HS-5 (cell line): ENCODE measurements around the gene ROBO2.
A peak's percentile ranks its signal among the peaks of the same experiment; 100 is the strongest.

Experiments used
- DNase-seq: peaks from one replicate; pipeline ENCODE4 v3.0.0-alpha.2; 2012; ENCODE audit warnings: low read depth

The ROBO2 gene

DNA sequence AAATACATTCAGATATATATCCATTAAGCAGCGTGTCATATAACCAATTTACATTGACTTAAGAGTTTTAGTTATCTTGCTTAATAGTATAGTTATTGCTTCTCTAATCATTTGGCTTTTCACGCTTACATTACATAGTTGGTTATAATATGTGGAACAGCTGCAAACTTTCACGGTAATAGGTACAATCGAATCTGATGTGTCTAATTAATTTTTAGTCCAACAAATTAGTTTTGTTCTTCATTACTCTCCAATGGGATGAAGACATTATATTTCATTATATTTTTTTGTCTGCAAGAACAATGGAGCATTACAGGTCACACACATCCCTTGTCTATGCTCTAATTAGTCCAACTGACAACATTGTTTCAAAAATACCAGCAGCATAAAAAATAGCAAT, 546.3 kb downstream of the ROBO2 start:
- no peak for DNase-seq

GRCh38 chr3:77588863-77589262, 549.0 kb downstream of the ROBO2 start:
- no peak for DNase-seq

GRCh38 chr3:77590191-77590590, 550.3 kb downstream of the ROBO2 start:
- DNase-seq = no peak

DNA sequence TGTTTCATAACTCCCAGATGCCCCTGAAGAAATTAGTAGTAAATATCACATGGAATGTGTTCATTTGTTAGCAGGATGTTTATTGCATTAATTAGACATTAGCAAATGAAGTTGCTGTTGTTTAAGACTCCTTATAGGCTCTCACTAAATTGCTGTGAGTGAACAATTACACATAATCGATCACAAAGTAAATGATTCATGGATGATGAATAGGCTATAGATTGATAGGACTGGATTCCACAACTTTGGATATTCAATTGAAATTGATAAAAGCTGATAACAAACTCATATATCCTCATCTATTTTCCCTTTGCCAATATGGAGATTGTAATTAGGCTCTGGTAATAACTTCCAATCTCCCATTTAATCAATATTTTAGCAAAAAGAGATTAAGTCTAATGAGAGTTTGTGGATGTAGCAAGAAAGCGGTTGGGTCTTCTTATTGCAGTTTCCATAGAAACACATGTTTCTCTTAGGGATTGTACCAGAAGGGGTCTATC, 555.5 kb downstream of the ROBO2 start:
- DNase-seq = no peak

DNA sequence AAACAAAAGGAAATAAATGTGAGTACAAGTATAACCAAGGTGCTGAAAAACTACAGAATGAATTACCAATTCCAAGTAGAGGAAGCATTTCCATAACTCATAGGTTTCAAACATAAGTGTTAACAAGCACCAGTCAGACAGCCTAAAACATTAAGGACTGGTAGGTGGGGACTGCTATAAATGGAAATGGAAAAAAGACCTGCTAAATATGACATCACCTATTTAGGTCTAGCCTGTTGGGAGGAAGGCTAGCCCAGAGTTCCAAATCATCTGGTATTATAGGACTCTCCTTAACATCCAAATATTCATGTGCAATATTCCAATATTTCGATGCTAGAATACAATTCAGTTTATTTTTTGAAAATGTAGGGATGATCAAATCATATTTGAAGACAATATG, 560.0 kb downstream of the ROBO2 start:
- no peak for DNase-seq

DNA sequence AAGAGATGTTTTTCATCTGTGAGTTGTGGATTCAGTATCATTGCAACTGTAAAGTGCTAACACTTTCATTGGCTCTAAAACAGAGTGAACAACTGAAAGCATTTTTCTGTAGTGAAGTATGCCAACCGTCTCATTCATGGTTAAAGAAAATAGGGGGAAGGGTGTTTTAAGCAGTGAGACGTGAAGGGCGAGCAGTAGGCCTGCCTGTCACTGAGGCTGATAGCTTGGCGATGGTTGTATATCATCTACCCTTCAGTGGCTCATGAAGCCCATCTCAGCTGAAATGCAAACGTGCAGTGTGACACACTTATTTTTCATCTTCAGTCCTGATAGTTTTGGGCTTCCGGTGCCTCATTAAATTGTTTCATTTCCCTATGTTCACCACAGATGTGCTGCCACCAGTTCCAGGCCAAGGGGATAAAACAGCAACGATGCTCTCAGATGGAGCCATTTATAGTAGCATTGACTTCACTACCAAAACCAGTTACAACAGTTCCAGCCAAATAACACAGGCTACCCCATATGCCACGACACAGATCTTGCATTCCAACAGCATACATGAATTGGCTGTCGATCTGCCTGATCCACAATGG, 562.0 kb downstream of the ROBO2 start:
- DNase-seq = no peak

- no peak for DNase-seq
Measured at GRCh38 chr3:77602722-77603121, 562.8 kb downstream of the ROBO2 start.

DNA sequence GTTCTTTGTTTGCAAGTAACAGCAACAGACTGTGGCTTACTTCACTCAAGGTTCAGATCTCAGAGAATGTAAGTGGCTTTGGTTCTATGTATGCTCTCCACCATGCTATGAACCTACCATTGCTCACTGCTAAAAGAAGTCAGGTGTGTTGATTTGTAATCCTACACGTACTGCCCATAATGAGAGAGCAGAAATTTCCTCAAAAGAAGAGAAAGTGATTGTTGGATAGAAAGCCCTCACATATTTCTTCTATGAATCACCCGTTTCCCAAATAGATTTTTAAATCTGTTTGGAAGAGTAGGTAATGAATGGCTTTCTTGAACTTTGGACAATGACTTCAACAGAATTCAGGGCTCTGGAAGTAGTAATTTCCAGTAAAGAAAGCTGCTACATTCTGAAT, 565.4 kb downstream of the ROBO2 start:
- DNase-seq = no peak

GRCh38 chr3:77605865-77606264, 566.0 kb downstream of the ROBO2 start:
- DNase-seq = no peak

- DNase-seq = no peak
Measured at GRCh38 chr3:77606372-77606771, 566.5 kb downstream of the ROBO2 start.

- DNase-seq = no peak
Measured at GRCh38 chr3:77618686-77619085, 578.8 kb downstream of the ROBO2 start.

- DNase-seq = peak; percentile 30
Measured at GRCh38 chr3:77620009-77620408, 580.1 kb downstream of the ROBO2 start.

DNA sequence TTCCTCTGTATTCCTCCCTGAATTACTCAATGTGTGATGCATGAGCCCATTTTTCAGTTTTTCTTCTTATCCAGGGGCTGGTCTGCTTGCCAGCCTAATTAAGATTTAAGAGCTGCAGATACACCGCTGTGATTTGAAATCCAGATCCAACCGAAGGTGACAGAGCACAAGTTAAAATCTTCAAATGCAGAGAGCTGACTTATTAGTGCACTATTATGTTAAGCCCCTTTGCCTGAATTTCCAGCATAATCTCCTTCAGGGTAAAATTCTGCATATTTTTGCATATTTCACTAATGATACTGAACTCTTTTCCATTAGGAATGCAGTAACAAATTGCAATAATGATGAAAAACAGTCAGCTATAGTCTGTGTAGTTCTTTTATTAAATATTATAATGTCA, 583.6 kb downstream of the ROBO2 start:
- DNase-seq = no peak

- DNase-seq = no peak
Measured at GRCh38 chr3:77626157-77626556, 586.3 kb downstream of the ROBO2 start.

DNA sequence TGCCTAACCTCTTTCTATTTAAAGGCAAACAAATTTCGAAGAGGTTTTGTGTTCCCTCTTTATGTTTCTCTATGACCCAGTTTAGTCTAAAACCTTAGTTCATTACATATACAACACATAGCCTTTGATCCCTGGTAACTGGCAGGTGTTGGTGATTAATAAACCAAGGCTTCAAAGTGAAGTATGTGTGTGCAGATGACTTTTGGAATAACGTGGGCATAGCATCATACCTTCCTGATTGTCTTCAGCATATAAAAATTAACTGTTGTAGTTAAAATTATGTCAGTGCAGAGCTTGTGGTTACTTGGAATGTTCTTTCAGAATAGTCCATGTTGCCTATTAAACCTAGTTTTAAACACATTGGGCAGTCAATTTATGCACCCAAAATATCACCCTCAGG, 608.3 kb downstream of the ROBO2 start:
- no peak for DNase-seq

DNA sequence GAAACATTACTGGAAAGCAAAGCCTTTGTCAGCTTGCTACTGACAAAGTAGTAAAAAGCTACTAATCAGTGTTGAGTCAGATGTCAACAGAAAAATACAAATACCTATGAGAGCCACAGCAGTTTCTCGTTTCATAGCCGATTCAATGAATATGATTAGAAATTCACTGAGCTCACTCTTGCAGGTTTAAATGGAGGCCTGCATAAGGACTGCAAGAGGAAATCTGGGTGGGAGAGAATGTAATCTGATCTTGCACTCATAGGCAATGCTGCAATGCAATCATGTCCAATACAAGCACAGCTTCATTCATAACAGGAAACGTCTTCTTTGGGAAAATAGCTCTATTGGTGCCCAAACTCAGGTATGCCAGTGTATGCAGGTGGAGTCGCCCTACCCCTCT, 608.8 kb downstream of the ROBO2 start:
- no peak for DNase-seq

DNA sequence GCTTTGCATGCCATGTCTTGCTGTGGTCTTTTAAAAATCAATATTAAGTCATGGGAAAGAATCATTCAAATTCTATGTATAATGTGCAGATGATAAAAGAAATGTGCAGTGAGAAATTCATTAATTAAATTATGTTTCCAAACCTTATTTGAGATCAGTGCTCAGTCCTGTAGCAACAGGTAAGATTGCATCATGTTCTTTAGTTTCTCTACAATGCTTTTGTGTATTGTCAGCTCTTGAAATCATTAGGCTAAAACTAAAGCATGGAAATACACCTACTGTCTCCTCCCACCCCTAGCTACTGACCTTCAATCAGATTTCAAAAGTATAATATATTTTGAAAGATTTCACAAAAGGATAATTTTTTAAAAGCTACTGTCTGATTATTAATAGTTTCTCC, 612.7 kb downstream of the ROBO2 start:
- DNase-seq = no peak

DNA sequence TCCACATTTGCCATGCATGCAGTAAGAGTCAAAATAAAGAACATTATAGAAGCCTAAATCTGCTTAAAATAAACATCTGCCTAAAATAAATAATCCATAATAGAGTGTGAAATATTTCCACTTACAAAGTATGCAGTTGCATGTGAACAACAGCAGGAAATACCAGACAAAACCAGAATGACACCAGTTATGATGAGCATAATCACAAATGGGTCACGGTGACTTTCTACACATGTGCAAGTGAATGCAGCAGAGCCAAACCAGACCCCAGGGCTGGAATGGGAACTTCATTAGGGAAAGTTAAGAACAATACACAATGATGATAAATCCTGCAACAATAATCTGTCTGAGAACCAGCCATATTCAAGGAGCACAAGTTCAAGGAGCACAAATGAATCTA, 615.5 kb downstream of the ROBO2 start:
- no peak for DNase-seq

DNA sequence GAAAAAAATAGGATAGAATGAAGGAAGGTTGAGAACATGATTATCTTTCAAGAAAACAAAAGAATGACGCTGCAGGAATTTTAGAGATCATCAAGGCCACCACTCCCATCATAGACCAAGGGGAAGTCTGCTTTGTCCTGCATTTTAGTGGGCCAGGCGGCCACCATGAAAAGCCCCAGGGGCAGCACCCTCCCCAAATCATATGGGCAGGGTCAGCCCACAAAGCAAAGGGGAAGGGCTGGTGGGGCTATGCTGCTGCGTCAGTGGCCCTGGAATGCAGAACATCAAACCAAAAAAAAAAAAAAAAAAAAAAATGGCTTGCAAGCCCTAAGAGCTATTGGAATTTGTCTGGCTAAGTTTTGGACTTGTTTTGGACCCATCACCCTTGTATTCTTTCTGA, 620.8 kb downstream of the ROBO2 start:
- no peak for DNase-seq

GRCh38 chr3:77667901-77668300, 628.0 kb downstream of the ROBO2 start:
- DNase-seq = no peak

- no peak for DNase-seq
Measured at GRCh38 chr3:77668376-77668775, 628.5 kb downstream of the ROBO2 start.

DNA sequence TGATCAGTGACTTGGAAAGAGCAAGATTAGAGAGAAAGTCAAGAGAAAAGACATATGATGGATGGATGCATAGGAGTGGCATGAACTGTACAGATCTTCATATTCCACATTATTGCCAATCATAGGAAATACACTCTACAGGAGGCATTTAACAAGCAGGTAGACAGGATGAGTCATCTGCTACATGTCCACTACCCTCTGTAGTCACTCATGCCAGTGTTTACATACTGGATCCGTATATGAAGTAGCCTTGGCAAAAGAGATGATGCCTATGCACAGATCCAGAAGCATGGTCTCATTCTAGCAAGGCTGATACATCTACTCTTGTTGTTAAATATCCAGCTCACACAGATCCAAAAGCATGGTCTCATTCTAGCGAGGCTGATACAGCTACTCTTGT, 632.1 kb downstream of the ROBO2 start:
- DNase-seq = no peak

DNA sequence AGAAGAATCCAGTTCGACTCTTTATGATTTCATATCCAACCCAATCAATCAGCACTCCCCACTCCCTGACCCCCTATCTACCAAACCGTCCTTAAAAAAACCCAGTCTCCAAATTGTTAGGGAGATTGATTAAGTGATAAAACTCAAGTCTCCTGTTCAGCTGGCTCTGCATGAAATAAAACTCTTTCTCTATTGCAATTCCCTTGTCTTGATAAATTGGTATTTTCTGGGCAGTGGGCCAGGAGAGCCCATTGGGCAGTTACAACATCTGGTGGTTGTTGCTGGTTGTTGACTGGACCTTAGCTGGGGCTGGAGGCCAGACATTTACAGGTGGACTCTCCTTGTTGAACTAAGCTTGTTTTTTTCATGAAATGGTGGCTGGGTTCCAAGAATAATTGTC, 642.3 kb downstream of the ROBO2 start:
- no peak for DNase-seq

- DNase-seq = no peak
Measured at GRCh38 chr3:77684115-77684514, 644.2 kb downstream of the ROBO2 start.

DNA sequence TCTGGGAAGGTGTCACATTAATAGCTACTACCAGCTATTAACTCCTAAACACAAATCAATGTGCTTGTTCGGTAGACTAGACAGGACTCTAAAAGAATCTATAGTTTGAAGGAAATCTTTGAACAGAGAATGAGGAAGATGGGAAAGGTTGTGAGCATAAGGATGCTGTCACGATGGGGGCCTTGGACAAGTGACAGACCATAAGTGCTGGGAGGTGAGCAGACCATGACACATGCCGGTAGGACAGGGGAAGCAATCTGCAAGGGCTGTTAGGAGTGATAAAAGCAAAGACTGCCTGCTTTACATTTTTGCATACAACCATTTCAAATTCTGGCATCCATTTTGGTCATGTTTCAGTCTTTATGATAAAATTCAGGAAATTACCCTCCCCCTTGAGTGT, 645.8 kb downstream of the ROBO2 start:
- DNase-seq = no peak
